Stromal cell of bone marrow (primary cell): ENCODE results near the gene DCAF8.

Source experiments
- DNase-seq: peaks from one replicate; pipeline ENCODE4 v3.0.0-alpha.2; 2012; ENCODE audit warnings: low read depth

The DCAF8 gene

DNA sequence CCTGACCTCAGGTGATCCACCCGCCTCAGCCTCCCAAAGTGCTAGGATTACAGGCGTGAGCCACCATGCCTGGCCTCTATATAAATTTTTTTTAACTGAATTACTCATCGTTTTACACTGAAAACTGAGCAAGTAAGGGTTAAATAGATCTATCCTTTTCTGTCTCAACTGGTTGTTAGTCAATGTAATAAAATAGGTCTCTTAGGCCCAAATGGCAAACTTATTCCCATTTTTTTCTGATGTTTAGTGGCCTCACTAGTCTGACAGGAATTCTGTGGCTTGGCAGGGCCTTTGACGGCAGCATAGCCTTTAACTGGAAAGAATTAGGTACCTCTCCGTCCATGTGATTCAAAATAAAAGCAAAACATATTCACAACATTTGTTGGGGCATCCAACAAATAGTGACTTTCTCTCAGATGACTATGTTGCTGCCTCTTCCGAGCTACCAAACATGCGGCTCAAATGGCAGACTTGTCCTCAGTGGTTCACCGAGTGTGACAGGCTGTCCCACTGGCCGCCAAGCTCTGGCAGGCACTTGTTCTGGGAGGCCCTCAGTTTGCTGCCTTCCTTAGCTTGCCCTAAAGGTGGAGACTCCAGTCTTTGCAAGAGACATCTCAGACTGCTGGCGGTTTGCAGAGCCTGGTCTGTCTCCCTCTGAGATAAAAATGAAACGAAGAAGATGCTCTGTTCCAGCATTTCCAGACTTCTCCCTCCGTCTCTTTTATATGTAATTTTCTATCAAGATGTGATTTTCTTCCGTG is 93.6 kb downstream of the DCAF8 start:
- DNase-seq: peak; percentile 89

DNA sequence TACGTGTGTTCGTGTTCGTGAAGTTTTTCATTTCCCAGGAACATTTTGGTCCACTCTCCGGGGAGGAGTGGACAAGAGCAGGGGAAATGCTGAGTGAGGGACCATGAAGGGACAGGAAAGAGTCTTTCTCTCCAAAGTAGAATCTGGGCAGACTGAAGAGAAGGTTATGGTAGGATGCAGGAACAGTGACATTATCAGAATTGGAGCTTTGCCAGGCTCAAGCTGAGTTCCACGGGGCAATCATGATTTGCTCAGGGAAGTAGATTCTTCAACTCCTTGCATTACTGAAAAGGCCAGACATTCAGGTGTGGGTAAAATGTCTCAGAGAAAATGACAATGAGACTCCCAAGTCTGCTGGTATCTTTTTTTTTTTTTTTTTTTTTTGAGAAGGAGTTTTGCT is 94.3 kb downstream of the DCAF8 start:
- DNase-seq: no peak

DNA sequence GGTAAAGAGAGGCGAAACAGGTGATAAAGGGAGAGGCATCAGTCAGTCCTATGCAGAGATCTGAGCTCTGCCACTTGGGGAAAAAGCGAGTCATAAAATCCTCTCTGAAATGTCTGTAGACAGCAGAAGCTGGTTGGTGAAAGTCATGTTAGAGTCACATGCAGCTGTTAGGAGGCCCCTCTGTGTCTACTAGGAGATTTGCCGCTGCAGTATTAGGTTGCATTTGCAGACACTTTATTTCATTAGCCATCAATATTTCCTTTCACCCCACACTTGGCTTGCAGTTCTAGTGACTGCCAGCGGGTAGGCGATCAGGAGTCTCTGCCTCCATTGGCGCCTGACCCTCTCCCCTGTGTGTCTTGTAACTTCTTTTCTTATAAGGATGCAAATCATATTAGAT is 94.8 kb downstream of the DCAF8 start:
- DNase-seq: no peak

DNA sequence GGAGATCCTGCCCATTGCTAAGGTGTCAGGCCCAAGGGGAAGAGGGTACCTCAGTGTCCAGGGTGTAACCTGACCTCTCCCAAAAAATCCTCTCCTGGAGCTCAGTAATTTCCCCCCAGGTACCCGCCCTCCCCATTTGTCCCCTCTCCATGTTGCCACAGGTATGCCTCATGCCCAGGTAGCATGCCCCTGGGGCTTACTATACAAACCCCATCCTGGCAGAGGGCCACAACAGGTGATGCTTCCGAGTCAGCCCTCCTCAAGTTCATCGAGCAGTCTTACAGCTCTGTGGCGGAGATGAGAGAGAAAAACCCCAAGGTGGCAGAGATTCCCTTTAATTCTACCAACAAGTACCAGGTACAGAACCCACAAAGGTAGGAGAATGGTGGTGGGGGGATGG is 95.3 kb downstream of the DCAF8 start:
- DNase-seq: no peak

DNA sequence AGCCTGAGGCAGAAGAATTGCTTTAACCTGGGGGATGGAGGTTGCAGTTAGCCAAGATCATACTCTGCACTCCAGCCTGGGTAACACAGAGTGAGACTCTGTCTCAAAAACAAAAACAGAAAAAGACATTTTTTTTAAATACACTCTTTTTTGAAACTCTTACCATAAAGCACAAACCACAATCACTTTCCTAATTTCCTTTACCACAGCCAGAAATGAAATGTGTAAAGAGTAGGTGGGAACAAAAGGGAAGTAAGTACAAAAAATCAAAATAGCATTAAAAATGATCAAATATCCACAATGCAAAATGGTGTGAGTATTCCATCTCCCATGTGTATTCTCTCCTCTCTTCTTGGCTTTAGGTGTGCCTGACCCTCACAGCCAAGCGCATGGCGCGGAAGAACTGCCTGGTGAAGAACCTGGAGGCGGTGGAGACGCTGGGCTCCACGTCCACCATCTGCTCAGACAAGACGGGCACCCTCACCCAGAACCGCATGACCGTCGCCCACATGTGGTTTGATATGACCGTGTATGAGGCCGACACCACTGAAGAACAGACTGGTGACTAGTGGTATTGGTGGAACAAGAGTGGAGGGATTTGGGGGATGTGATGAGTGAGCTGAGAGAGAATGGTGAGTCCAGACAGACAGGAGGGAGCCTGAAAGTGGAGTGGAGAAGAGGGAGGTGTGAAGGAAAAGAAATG is 96.0 kb downstream of the DCAF8 start:
- no peak for DNase-seq
